Pancreas (tissue), 10 donors: ENCODE data around the gene ZNF330. TPM values are rescaled to one million over a fixed set of nuclear protein-coding genes. Genes with fewer than 3 reads are reported as not detected.

Experiments
- ATAC-seq, 4 donors: fragments of 200-7000 bp; cut with Tn5 transposase; one replicate each; pipeline versions ENCODE4 v1.8.0 to v1.9.1; 2020; ENCODE audit warnings: mild to moderate bottlenecking in 4 of 4, moderate library complexity in 4 of 4
- DNase-seq, 6 donors: peaks; one replicate each; pipeline ENCODE4 v3.0.0-alpha.2; 2020
- FAIRE-seq: peaks from 2 replicates; lab custom pipeline; 2012; peaks lifted over from hg19 to GRCh38; lab: Jason Lieb, UNC
- H3K27ac ChIP-seq, 4 donors: fragments of 200-600 bp; sonication (generic); 1 replicate in 3 of 4; 2 replicates in 1 of 4; pipeline versions ENCODE4 v1.5.0 to v1.8.0; 2020
- H3K27me3 ChIP-seq, 4 donors: fragments of 200-600 bp; one replicate each; pipeline ENCODE4 v1.8.0; 2021
- H3K36me3 ChIP-seq, 3 donors: fragments of 200-600 bp; sonication (generic) in 1 of 3; one replicate each; pipeline versions ENCODE4 v1.5.0 to v1.8.0; 2020 to 2021
- H3K4me1 ChIP-seq, 3 donors: fragments of 200-600 bp; one replicate each; pipeline ENCODE4 v1.8.0; 2021
- H3K4me3 ChIP-seq, 4 donors: fragments of 200-600 bp; sonication (generic) in 2 of 4; one replicate each; pipeline versions ENCODE4 v1.5.0 to v1.8.0; 2020 to 2021
- H3K9me3 ChIP-seq, 4 donors: fragments of 200-600 bp; one replicate each; pipeline ENCODE4 v1.8.0; 2021
- WGBS, 2 donors: extraction: QIAGEN DNeasy Blood & Tissue Kit; methylation state at CpG; one replicate each; pipeline ENCODE4 v1.1.7; 2013; 5-methylcytosine and 5-hydroxymethylcytosine counted together
- intact Hi-C, 3 donors: fragments of 100-400 bp; cut with DNase I; formaldehyde crosslinking; loops; one replicate each; pipeline versions ENCODE4 v1.11.1 to v1.14.2; 2022
- polyA plus RNA-seq, 2 donors: library from polyadenylated mRNA; stranded (reverse); fragments of 200-250 nt; gene quantifications; one replicate each; pipeline ENCODE4 v1.2.3, GENCODE V29; 2013
- total RNA-seq, 6 donors: library from RNA; stranded (reverse); fragmentation: NEBNext Ultra II Directional in 4 of 6; extraction: Animal tissue kit (Norgen Biotek cat#: 25700) in 4 of 6; gene quantifications; one replicate each; pipeline versions ENCODE4 v1.2.1 to v1.2.4, GENCODE V29; 2021 to 2023
- TF ChIP-seq, protein P1 (sequence below), 4 donors: fragments of 200-600 bp; sonication (generic) in 3 of 4; IDR thresholded peaks; one replicate each; pipeline versions ENCODE4 v1.5.0 to v1.8.0; 2021; ENCODE audit warnings: antibody characterized with exemption in 4 of 4
- donor health status: healthy with polysubstance abuse.
- donor health status: DM: no; HTN: no; CAD: no; lungs with moderate emphysema.
- donor health status: DM: no; HTN: no; CAD: no.
- donor health status: control.
- donor health status: control.
- donor health status: Bipolar disorder and iron deficiency.
- donor health status: DM: yes; HTN: yes; CAD: no.
- donor health status: DM: no; HTN: no; CAD: no.
- donor health status: DM: no; HTN: no; CAD: no.
- donor health status: DM: yes; HTN: yes; CAD: no.

The ZNF330 gene
- total and polyA plus RNA-seq, 8 donors: 11.5 to 28.2 (median 18.8) TPM

DNA sequence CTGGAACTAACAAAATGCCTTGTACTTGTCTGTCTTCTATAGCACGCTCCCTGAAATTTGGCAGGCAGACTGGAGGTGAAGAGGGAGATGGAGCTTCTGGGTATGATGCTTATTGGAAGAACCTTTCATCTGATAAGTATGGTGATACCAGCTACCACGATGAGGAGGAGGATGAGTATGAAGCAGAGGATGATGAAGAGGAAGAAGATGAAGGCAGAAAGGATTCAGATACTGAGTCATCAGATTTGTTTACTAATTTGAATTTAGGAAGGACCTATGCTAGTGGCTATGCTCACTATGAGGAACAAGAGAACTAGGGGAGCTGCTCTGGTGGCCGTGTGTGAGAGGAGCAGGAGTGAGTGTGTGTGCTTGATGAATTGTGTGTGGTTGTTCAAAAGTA, 13.0 kb downstream of the ZNF330 start:
- TF ChIP-seq, protein P1, sequence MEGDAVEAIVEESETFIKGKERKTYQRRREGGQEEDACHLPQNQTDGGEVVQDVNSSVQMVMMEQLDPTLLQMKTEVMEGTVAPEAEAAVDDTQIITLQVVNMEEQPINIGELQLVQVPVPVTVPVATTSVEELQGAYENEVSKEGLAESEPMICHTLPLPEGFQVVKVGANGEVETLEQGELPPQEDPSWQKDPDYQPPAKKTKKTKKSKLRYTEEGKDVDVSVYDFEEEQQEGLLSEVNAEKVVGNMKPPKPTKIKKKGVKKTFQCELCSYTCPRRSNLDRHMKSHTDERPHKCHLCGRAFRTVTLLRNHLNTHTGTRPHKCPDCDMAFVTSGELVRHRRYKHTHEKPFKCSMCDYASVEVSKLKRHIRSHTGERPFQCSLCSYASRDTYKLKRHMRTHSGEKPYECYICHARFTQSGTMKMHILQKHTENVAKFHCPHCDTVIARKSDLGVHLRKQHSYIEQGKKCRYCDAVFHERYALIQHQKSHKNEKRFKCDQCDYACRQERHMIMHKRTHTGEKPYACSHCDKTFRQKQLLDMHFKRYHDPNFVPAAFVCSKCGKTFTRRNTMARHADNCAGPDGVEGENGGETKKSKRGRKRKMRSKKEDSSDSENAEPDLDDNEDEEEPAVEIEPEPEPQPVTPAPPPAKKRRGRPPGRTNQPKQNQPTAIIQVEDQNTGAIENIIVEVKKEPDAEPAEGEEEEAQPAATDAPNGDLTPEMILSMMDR (IDR thresholded peaks at IDR 0.05): no peak
- Histone ChIP-seq H3K36me3 (peaks cover 0 to 53% (median 3%) of the 10 kb centered on the region in 3 donors), H3K9me3 (no peaks in the 10 kb centered on the region), H3K27ac (no peak overlapping the region), H3K4me3 (no peak overlapping the region), H3K27me3 (no peaks in the 10 kb centered on the region), H3K4me1 (no peaks in the 10 kb centered on the region)
- no peak for FAIRE-seq
- DNase-seq: no peak
- WGBS, 2 donors: 84 to 90% methylated on average over 3 of the region's 3 CpGs
- intact Hi-C loops: no loop called here
- no peak for ATAC-seq

- ATAC-seq: no peak
These were observed 17.5 kb downstream of the ZNF330 start for GRCh38 chr4:141238186-141238585.

GRCh38 chr4:141240259-141240658, 19.6 kb downstream of the ZNF330 start:
- TF ChIP-seq, protein P1 (IDR thresholded peaks at IDR 0.05): no peak

More at GRCh38 chr4:141238186-141238585, 17.5 kb downstream of the ZNF330 start:
- peaks cover 0 to 19% (median 0%) of the 10 kb centered on the region in 3 donors for H3K36me3 ChIP-seq
- H3K4me3 ChIP-seq: no peak overlapping the region
- TF ChIP-seq, protein P1 (IDR thresholded peaks at IDR 0.05): no peak
- H3K27me3 ChIP-seq: no peaks in the 10 kb centered on the region
- H3K9me3 ChIP-seq: no peaks in the 10 kb centered on the region
- intact Hi-C loops: no loop called here
- DNase-seq: no peak
- no peak for FAIRE-seq
- no peak overlapping the region for H3K27ac ChIP-seq
- 57 to 60% methylated on average over 3 of the region's 3 CpGs for WGBS, 2 donors
- no peaks in the 10 kb centered on the region for H3K4me1 ChIP-seq

DNA sequence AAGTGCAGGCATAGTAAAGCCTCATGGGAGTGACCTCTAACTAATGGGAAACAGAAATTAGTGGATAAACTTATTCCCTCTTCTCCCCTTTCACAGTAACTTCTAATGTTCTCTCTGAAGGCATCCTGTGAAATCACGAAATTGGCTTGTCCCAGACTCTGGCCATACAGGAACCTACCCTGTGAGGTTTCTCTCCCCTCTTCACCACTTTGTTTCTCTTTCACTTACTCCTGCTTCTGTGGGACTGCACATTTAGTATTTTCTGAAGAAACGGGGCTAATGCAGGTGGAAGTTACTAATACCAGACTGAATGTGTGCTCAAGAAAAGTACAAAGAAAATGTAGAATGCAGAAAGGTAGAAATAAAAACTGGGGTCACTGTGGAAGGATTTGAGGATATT, 20.0 kb downstream of the ZNF330 start:
- Histone ChIP-seq H3K9me3 (no peaks in the 10 kb centered on the region), H3K27ac (no peak overlapping the region), H3K27me3 (no peaks in the 10 kb centered on the region), H3K4me3 (no peak overlapping the region), H3K4me1 (no peaks in the 10 kb centered on the region), H3K36me3 (no peaks in the 10 kb centered on the region)
- ATAC-seq: no peak
- FAIRE-seq: no peak
- intact Hi-C loops: no loop called here
- DNase-seq: no peak
- TF ChIP-seq, protein P1 (IDR thresholded peaks at IDR 0.05): no peak
- WGBS, 2 donors: 45 to 57% methylated on average over 2 of the region's 2 CpGs

More at GRCh38 chr4:141240259-141240658, 19.6 kb downstream of the ZNF330 start:
- Histone ChIP-seq H3K36me3 (no peaks in the 10 kb centered on the region), H3K9me3 (no peaks in the 10 kb centered on the region), H3K27ac (no peak overlapping the region), H3K27me3 (no peaks in the 10 kb centered on the region), H3K4me3 (no peak overlapping the region), H3K4me1 (no peaks in the 10 kb centered on the region)
- FAIRE-seq: no peak
- no peak for DNase-seq
- no peak for ATAC-seq
- intact Hi-C loops: no loop called here
- 74 to 76% methylated on average over 3 of the region's 3 CpGs for WGBS, 2 donors

DNA sequence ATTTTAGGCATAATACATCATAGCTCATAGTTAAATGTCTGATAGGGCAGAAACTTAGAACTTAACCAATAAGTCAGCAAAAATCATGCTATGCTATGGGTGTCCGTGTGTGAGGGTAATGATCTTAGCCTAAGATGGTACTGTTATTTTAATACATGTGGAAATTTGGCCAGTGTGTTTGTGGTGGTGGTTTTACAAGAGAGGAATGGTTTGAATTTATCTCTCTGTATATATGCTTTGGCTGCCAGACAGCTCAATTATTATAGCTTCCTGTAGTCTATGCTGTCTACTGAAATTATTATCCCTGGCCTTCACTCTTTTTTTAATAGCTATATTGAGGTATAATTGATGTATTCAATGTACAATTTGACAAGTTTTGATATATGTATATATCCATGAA, 21.3 kb downstream of the ZNF330 start:
- no peak for FAIRE-seq
- TF ChIP-seq, protein P1 (IDR thresholded peaks at IDR 0.05): no peak
- no peaks in the 10 kb centered on the region for H3K27me3 ChIP-seq
- no peaks in the 10 kb centered on the region for H3K36me3 ChIP-seq
- intact Hi-C loops: no loop called here
- no peak overlapping the region for H3K4me3 ChIP-seq
- no peak overlapping the region for H3K27ac ChIP-seq
- whole genome bisulfite sequencing, 2 donors: 68 to 90% methylated on average over 1 of the region's 1 CpG
- no peaks in the 10 kb centered on the region for H3K4me1 ChIP-seq
- no peaks in the 10 kb centered on the region for H3K9me3 ChIP-seq
- no peak for DNase-seq
- ATAC-seq: no peak
